SU-DHL-6 (cell line): ENCODE data around the gene WNT4.

Experiments used
- H2AFZ ChIP-seq: fragments of 200-600 bp; sonication (generic); 2 replicates; pipeline ENCODE4 v1.6.1; 2014; ENCODE audit warnings: low read depth, mild to moderate bottlenecking, moderate library complexity, mixed read lengths, antibody characterized with exemption, low read length; ENCODE audit not compliant: severe bottlenecking
- H3F3A ChIP-seq: fragments of 200-600 bp; shearing (Covaris generic); 2 replicates; pipeline ENCODE4 v1.6.0; 2016; ENCODE audit warnings: antibody characterized with exemption, mild to moderate bottlenecking; ENCODE audit not compliant: insufficient read depth
- H3K27ac ChIP-seq: fragments of 200-600 bp; sonication (generic); 2 replicates; pipeline ENCODE4 v1.5.1; 2016; ENCODE audit warnings: low read depth, mild to moderate bottlenecking, low read length, moderate library complexity, mixed read lengths
- H3K27me3 ChIP-seq: fragments of 200-600 bp; sonication (generic), shearing (Covaris generic); 2 replicates; pipeline ENCODE4 v1.6.0; 2014; ENCODE audit warnings: mild to moderate bottlenecking, low read length
- H3K36me3 ChIP-seq: fragments of 200-600 bp; sonication (generic); 2 replicates; pipeline ENCODE4 v1.6.1; 2014; ENCODE audit warnings: mild to moderate bottlenecking, low read length, mixed read lengths
- H3K4me2 ChIP-seq: fragments of 300-600, 200-600 bp; shearing (Covaris generic), sonication (generic); 2 replicates; pipeline ENCODE4 v1.6.0; 2014; ENCODE audit warnings: low read length, low read depth, mild to moderate bottlenecking; ENCODE audit not compliant: poor library complexity, severe bottlenecking
- H3K4me3 ChIP-seq: fragments of 200-600 bp; sonication (generic); 2 replicates; pipeline ENCODE4 v1.5.1; 2014; ENCODE audit warnings: antibody characterized with exemption, low read length, mild to moderate bottlenecking, mixed read lengths; ENCODE audit not compliant: insufficient read depth, poor library complexity, severe bottlenecking
- H3K79me2 ChIP-seq: fragments of 200-600 bp; sonication (generic); 2 replicates; pipeline ENCODE4 v1.6.1; 2014; ENCODE audit warnings: mild to moderate bottlenecking, low read length, moderate library complexity; ENCODE audit not compliant: insufficient read depth
- H3K9ac ChIP-seq: fragments of 200-600 bp; sonication (generic); 2 replicates; pipeline ENCODE4 v1.7.0; 2014; ENCODE audit warnings: mild to moderate bottlenecking, low read length
- H3K9me2 ChIP-seq: fragments of 200-600 bp; sonication (generic); replicated peaks from 2 replicates; pipeline ENCODE4 v1.6.1; 2014; ENCODE audit warnings: low read length; ENCODE audit not compliant: insufficient read depth
- H3K9me3 ChIP-seq: fragments of 200-600 bp; sonication (generic); 2 replicates; pipeline ENCODE4 v1.6.1; 2014; ENCODE audit warnings: low read length, mixed read lengths; ENCODE audit not compliant: insufficient read depth
- H4K20me1 ChIP-seq: fragments of 200-600 bp; sonication (generic); 2 replicates; pipeline ENCODE4 v1.6.1; 2014; ENCODE audit warnings: low read depth, mild to moderate bottlenecking, antibody characterized with exemption, low read length, moderate library complexity, mixed read lengths
- EZH2phosphoT487 ChIP-seq: fragments of 200-600 bp; sonication (generic), shearing (Covaris generic); conservative IDR thresholded peaks from 2 replicates; pipeline ENCODE4 v1.6.1; 2018; ENCODE audit warnings: mild to moderate bottlenecking, antibody characterized with exemption, low read length, moderate library complexity, mixed read lengths
- TF ChIP-seq, protein P1 (sequence below): fragments of 200-600 bp; sonication (generic); IDR thresholded peaks from one replicate; pipeline ENCODE4 v1.5.1; 2017; ENCODE audit warnings: antibody characterized with exemption, mild to moderate bottlenecking, low read length, moderate library complexity; ENCODE audit not compliant: insufficient read depth, poor library complexity, severe bottlenecking

Gene WNT4

DNA sequence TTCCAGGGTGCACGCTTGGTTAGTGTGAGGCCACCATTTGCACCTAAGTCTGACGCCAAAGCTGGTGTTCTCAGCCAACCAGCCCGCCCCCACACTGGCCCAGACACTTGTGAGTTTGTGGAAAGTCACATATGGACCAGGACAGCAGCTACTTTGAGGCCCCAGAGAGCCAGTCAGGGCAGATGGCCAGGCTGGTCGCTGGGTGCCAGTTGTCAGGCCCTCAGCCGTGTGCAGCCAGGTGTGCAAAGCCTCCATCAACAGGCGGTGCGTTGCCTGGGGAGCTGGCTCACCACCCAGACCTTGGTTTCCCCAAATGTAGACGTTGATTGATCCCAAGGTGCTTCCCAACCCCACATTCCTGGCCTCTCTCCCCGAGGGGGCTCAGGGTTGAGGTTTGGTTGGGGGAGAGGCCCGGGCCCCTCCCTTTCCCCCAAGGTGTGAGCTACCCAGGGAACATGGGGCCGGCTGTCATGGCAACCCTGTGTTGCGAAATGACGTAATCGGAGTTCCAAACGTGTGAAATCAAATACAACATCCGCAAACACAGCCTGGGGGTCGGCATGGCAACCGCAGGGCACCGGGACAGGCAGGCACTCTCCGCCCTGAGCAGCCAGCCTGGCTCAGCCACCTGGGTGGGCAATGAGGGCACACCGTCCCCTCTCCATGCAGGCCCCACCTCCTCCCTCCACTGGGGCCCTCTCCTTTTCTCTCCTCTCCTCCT, 42.2 kb upstream of the WNT4 start:
- Histone ChIP-seq H3K27ac (no peak overlapping the region), H3K36me3 (no peaks in the 10 kb centered on the region), H3K79me2 (no peaks in the 10 kb centered on the region), H3K27me3 (no peaks in the 10 kb centered on the region), H2AFZ (no peak overlapping the region), H3F3A (no peaks in the 10 kb centered on the region), H3K4me3 (no peak overlapping the region), H3K9me2 (no peaks in the 10 kb centered on the region), H3K9ac (no peak overlapping the region), H4K20me1 (no peaks in the 10 kb centered on the region), H3K4me2 (no peak overlapping the region), H3K9me3 (no peaks in the 10 kb centered on the region)
- TF ChIP-seq EZH2phosphoT487, result no peak
- TF ChIP-seq, protein P1, sequence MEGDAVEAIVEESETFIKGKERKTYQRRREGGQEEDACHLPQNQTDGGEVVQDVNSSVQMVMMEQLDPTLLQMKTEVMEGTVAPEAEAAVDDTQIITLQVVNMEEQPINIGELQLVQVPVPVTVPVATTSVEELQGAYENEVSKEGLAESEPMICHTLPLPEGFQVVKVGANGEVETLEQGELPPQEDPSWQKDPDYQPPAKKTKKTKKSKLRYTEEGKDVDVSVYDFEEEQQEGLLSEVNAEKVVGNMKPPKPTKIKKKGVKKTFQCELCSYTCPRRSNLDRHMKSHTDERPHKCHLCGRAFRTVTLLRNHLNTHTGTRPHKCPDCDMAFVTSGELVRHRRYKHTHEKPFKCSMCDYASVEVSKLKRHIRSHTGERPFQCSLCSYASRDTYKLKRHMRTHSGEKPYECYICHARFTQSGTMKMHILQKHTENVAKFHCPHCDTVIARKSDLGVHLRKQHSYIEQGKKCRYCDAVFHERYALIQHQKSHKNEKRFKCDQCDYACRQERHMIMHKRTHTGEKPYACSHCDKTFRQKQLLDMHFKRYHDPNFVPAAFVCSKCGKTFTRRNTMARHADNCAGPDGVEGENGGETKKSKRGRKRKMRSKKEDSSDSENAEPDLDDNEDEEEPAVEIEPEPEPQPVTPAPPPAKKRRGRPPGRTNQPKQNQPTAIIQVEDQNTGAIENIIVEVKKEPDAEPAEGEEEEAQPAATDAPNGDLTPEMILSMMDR, result no peak

DNA sequence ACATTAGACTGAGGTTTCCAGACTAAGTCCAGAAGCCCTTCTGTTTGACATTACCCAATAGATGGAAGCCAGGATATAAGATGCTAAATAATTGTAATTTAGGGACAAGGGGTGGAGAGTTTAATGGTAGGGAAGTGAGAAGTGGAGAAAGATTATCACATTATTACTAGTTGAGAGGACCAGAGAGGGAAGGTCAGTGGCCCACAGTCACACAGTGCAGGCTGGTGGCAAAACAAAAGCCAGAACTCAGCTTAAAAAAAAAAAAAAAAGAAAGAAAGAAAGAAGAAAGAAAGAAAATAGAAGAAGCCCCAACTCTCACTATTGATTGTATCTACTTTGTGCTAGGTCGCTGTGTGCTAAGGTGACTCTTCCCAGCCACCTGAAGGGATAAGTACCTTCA, 41.6 kb upstream of the WNT4 start:
- Histone ChIP-seq H2AFZ (no peak overlapping the region), H3K9ac (no peak overlapping the region), H3K4me3 (no peak overlapping the region), H3F3A (no peaks in the 10 kb centered on the region), H3K4me2 (no peak overlapping the region), H3K9me2 (no peaks in the 10 kb centered on the region), H3K27ac (no peak overlapping the region), H4K20me1 (no peaks in the 10 kb centered on the region), H3K27me3 (no peaks in the 10 kb centered on the region), H3K36me3 (no peaks in the 10 kb centered on the region), H3K9me3 (no peaks in the 10 kb centered on the region), H3K79me2 (no peaks in the 10 kb centered on the region)
- no peak for TF ChIP-seq EZH2phosphoT487
- TF ChIP-seq, protein P1, result no peak

DNA sequence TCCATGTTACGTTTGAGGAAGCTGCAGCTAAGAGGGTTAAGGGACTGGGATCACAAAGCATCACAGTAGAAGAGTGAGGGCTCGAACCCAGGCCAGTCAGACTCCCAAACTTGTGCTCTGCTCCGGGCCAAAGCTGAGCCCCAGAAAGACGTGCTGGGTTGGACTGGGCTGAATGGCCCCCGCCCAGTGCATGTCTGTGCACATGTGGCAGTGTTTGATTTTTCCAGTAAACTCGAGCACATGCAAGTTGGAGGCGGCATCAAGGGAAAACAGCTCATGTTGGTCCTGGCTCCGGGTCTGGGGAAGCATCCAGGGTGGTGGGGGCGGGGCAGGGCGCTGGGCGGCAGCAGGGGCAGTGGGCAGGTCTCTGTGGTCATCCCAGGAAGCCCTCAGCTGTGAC, 39.8 kb upstream of the WNT4 start:
- no peak for TF ChIP-seq EZH2phosphoT487
- TF ChIP-seq, protein P1, result no peak
- H3K4me2 ChIP-seq, result no peak overlapping the region
- no peak overlapping the region for H3K4me3 ChIP-seq
- H3F3A ChIP-seq, result no peaks in the 10 kb centered on the region
- H3K27ac ChIP-seq, result no peak overlapping the region
- no peaks in the 10 kb centered on the region for H3K79me2 ChIP-seq
- no peak overlapping the region for H3K9ac ChIP-seq
- H3K9me3 ChIP-seq, result no peaks in the 10 kb centered on the region
- H3K27me3 ChIP-seq, result no peaks in the 10 kb centered on the region
- H2AFZ ChIP-seq, result no peak overlapping the region
- no peaks in the 10 kb centered on the region for H3K9me2 ChIP-seq
- no peaks in the 10 kb centered on the region for H3K36me3 ChIP-seq
- H4K20me1 ChIP-seq, result no peaks in the 10 kb centered on the region
